Measurements from ENCODE around the gene CDA. TPM values are rescaled to one million over a fixed set of nuclear protein-coding genes. Genes with fewer than 3 reads are reported as not detected.

CDA gene
- total and polyA plus RNA-seq, 5 donors from 2014 or later = 0.21 to 0.57 TPM; not detected in 3

- H3K27me3 ChIP-seq (ENCODE audit: control insufficient read depth, insufficient read depth, low read length) = no peaks in the 10 kb centered on the region
- H3K36me3 Mint-ChIP-seq = peaks cover 27% of the 10 kb centered on the region
- no peaks in the 10 kb centered on the region for H3K4me1 ChIP-seq (ENCODE audit: control insufficient read depth, insufficient read depth, low read length, poor library complexity, severe bottlenecking)
- H3K36me3 ChIP-seq (ENCODE audit: control insufficient read depth, insufficient read depth, low read length) = peaks cover 30% of the 10 kb centered on the region
- H3K4me3 Mint-ChIP-seq = no peak overlapping the region
- ATAC-seq (ENCODE audit: low read depth in 2 of 2) (no peak), DNase-seq (no peak)
- no peak overlapping the region for H3K4me3 ChIP-seq (ENCODE audit: low read depth, low read length)
- H3K27ac Mint-ChIP-seq = no peak overlapping the region
- H3K9me3 Mint-ChIP-seq = no peaks in the 10 kb centered on the region
- no peaks in the 10 kb centered on the region for H3K27me3 Mint-ChIP-seq
- peaks cover 3 to 8% (median 5%) of the 10 kb centered on the region in 4 donors for H3K4me1 Mint-ChIP-seq
- H3K27ac ChIP-seq (ENCODE audit: insufficient read depth, low read length, poor library complexity, severe bottlenecking) = no peak overlapping the region
- H3K9me3 ChIP-seq (ENCODE audit: control insufficient read depth in 2 of 2, low read length in 2 of 2) = no peaks in the 10 kb centered on the region
These were observed 55.5 kb downstream of the CDA start for GRCh38 chr1:20644416-20644815.

GRCh38 chr1:20645414-20645813, 56.5 kb downstream of the CDA start:
- DNase-seq (no peak), ATAC-seq (ENCODE audit: low read depth in 2 of 2) (no peak)
- H3K4me3 Mint-ChIP-seq = no peak overlapping the region
- Histone ChIP-seq H3K9me3 (ENCODE audit: control insufficient read depth in 2 of 2, low read length in 2 of 2) (no peaks in the 10 kb centered on the region), H3K27ac (ENCODE audit: insufficient read depth, low read length, poor library complexity, severe bottlenecking) (no peak overlapping the region), H3K27me3 (ENCODE audit: control insufficient read depth, insufficient read depth, low read length) (no peaks in the 10 kb centered on the region), H3K36me3 (ENCODE audit: control insufficient read depth, insufficient read depth, low read length) (peaks cover 36% of the 10 kb centered on the region), H3K4me1 (ENCODE audit: control insufficient read depth, insufficient read depth, low read length, poor library complexity, severe bottlenecking) (no peaks in the 10 kb centered on the region), H3K4me3 (ENCODE audit: low read depth, low read length) (no peak overlapping the region)
- peaks cover under 1 to 2% (median under 1%) of the 10 kb centered on the region in 4 donors for H3K4me1 Mint-ChIP-seq
- no peak overlapping the region for H3K27ac Mint-ChIP-seq
- H3K27me3 Mint-ChIP-seq = no peaks in the 10 kb centered on the region
- H3K9me3 Mint-ChIP-seq = no peaks in the 10 kb centered on the region
- H3K36me3 Mint-ChIP-seq = peaks cover 27% of the 10 kb centered on the region

- Mint-ChIP-seq H3K27me3 (no peaks in the 10 kb centered on the region), H3K27ac (peak overlapping the region in 1 of 3 donors; percentile 9), H3K4me3 (no peak overlapping the region), H3K4me1 (peaks cover 0 to 2% (median 0%) of the 10 kb centered on the region in 4 donors), H3K36me3 (peaks cover 33% of the 10 kb centered on the region), H3K9me3 (no peaks in the 10 kb centered on the region)
- ATAC-seq (ENCODE audit: low read depth in 2 of 2) (no peak), DNase-seq (no peak)
- H3K27me3 ChIP-seq (ENCODE audit: control insufficient read depth, insufficient read depth, low read length) = no peaks in the 10 kb centered on the region
- no peaks in the 10 kb centered on the region for H3K9me3 ChIP-seq (ENCODE audit: control insufficient read depth in 2 of 2, low read length in 2 of 2)
- no peak overlapping the region for H3K4me3 ChIP-seq (ENCODE audit: low read depth, low read length)
- peaks cover 60% of the 10 kb centered on the region for H3K36me3 ChIP-seq (ENCODE audit: control insufficient read depth, insufficient read depth, low read length)
- H3K4me1 ChIP-seq (ENCODE audit: control insufficient read depth, insufficient read depth, low read length, poor library complexity, severe bottlenecking) = no peaks in the 10 kb centered on the region
- H3K27ac ChIP-seq (ENCODE audit: insufficient read depth, low read length, poor library complexity, severe bottlenecking) = no peak overlapping the region
These were observed 59.5 kb downstream of the CDA start for GRCh38 chr1:20648438-20648837.

- H3K36me3 ChIP-seq (ENCODE audit: control insufficient read depth, insufficient read depth, low read length) = peaks cover 65% of the 10 kb centered on the region
- no peaks in the 10 kb centered on the region for H3K4me1 ChIP-seq (ENCODE audit: control insufficient read depth, insufficient read depth, low read length, poor library complexity, severe bottlenecking)
- no peak overlapping the region for H3K4me3 ChIP-seq (ENCODE audit: low read depth, low read length)
- H3K36me3 Mint-ChIP-seq = peaks cover 37% of the 10 kb centered on the region
- no peak overlapping the region for H3K4me3 Mint-ChIP-seq
- ATAC-seq (ENCODE audit: low read depth in 2 of 2) (no peak), DNase-seq (no peak)
- H3K27me3 Mint-ChIP-seq = no peaks in the 10 kb centered on the region
- H3K27ac Mint-ChIP-seq = peak overlapping the region in 1 of 3 donors; percentile 9
- H3K27me3 ChIP-seq (ENCODE audit: control insufficient read depth, insufficient read depth, low read length) = no peaks in the 10 kb centered on the region
- H3K27ac ChIP-seq (ENCODE audit: insufficient read depth, low read length, poor library complexity, severe bottlenecking) = no peak overlapping the region
- H3K9me3 Mint-ChIP-seq = no peaks in the 10 kb centered on the region
- peaks cover 0 to 2% (median 0%) of the 10 kb centered on the region in 4 donors for H3K4me1 Mint-ChIP-seq
- H3K9me3 ChIP-seq (ENCODE audit: control insufficient read depth in 2 of 2, low read length in 2 of 2) = no peaks in the 10 kb centered on the region
These were observed 60.0 kb downstream of the CDA start for GRCh38 chr1:20648946-20649345.

- H3K27me3 Mint-ChIP-seq = no peaks in the 10 kb centered on the region
- H3K27ac Mint-ChIP-seq = no peak overlapping the region
- no peaks in the 10 kb centered on the region for H3K9me3 Mint-ChIP-seq
- H3K4me1 ChIP-seq (ENCODE audit: control insufficient read depth, insufficient read depth, low read length, poor library complexity, severe bottlenecking) = no peaks in the 10 kb centered on the region
- no peak overlapping the region for H3K27ac ChIP-seq (ENCODE audit: insufficient read depth, low read length, poor library complexity, severe bottlenecking)
- H3K4me1 Mint-ChIP-seq = peaks cover 0 to 8% (median 6%) of the 10 kb centered on the region in 4 donors
- H3K4me3 ChIP-seq (ENCODE audit: low read depth, low read length) = no peak overlapping the region
- no peak overlapping the region for H3K4me3 Mint-ChIP-seq
- ATAC-seq (ENCODE audit: low read depth in 2 of 2) (no peak), DNase-seq (no peak)
- peaks cover 87% of the 10 kb centered on the region for H3K36me3 ChIP-seq (ENCODE audit: control insufficient read depth, insufficient read depth, low read length)
- peaks cover 47% of the 10 kb centered on the region for H3K36me3 Mint-ChIP-seq
- no peaks in the 10 kb centered on the region for H3K9me3 ChIP-seq (ENCODE audit: control insufficient read depth in 2 of 2, low read length in 2 of 2)
- H3K27me3 ChIP-seq (ENCODE audit: control insufficient read depth, insufficient read depth, low read length) = no peaks in the 10 kb centered on the region
These were observed 63.4 kb downstream of the CDA start for GRCh38 chr1:20652300-20652699.

GRCh38 chr1:20654104-20654690, 65.3 kb downstream of the CDA start:
- Mint-ChIP-seq H3K27me3 (no peaks in the 10 kb centered on the region), H3K27ac (no peak overlapping the region), H3K9me3 (no peaks in the 10 kb centered on the region), H3K4me1 (peaks cover 8 to 25% (median 12%) of the 10 kb centered on the region in 4 donors), H3K36me3 (peaks cover 45% of the 10 kb centered on the region), H3K4me3 (no peak overlapping the region)
- Histone ChIP-seq H3K36me3 (ENCODE audit: control insufficient read depth, insufficient read depth, low read length) (peaks cover 85% of the 10 kb centered on the region), H3K9me3 (ENCODE audit: control insufficient read depth in 2 of 2, low read length in 2 of 2) (no peaks in the 10 kb centered on the region), H3K4me1 (ENCODE audit: control insufficient read depth, insufficient read depth, low read length, poor library complexity, severe bottlenecking) (peaks cover 14% of the 10 kb centered on the region), H3K4me3 (ENCODE audit: low read depth, low read length) (no peak overlapping the region), H3K27me3 (ENCODE audit: control insufficient read depth, insufficient read depth, low read length) (no peaks in the 10 kb centered on the region), H3K27ac (ENCODE audit: insufficient read depth, low read length, poor library complexity, severe bottlenecking) (no peak overlapping the region)
- ATAC-seq (ENCODE audit: low read depth in 2 of 2) = no peak
- no peak for DNase-seq

- H3K4me3 Mint-ChIP-seq = peak overlapping the region in 1 of 4 donors; percentile 69
- Histone ChIP-seq H3K27ac (ENCODE audit: insufficient read depth, low read length, poor library complexity, severe bottlenecking) (no peak overlapping the region), H3K4me3 (ENCODE audit: low read depth, low read length) (no peak overlapping the region), H3K27me3 (ENCODE audit: control insufficient read depth, insufficient read depth, low read length) (no peaks in the 10 kb centered on the region), H3K4me1 (ENCODE audit: control insufficient read depth, insufficient read depth, low read length, poor library complexity, severe bottlenecking) (peaks cover 33% of the 10 kb centered on the region), H3K9me3 (ENCODE audit: control insufficient read depth in 2 of 2, low read length in 2 of 2) (no peaks in the 10 kb centered on the region), H3K36me3 (ENCODE audit: control insufficient read depth, insufficient read depth, low read length) (peaks cover 61% of the 10 kb centered on the region)
- H3K27me3 Mint-ChIP-seq = no peaks in the 10 kb centered on the region
- DNase-seq (no peak), ATAC-seq (ENCODE audit: low read depth in 2 of 2) (no peak)
- H3K9me3 Mint-ChIP-seq = no peaks in the 10 kb centered on the region
- peaks cover 40% of the 10 kb centered on the region for H3K36me3 Mint-ChIP-seq
- peaks cover 28 to 49% (median 33%) of the 10 kb centered on the region in 4 donors for H3K4me1 Mint-ChIP-seq
- H3K27ac Mint-ChIP-seq = peak overlapping the region; percentile 42 to 99 (median 63)
These were observed 68.1 kb downstream of the CDA start for GRCh38 chr1:20657024-20657423.

All from CD4-positive, CD25-positive, alpha-beta regulatory T cell (primary cell).